ENCODE results near the gene CTNNBIP1. TPM values are rescaled to one million over a fixed set of nuclear protein-coding genes. Genes with fewer than 3 reads are reported as not detected.

CTNNBIP1 gene
- total RNA-seq, 1 experiment from 2014 or later, result 31.3 TPM

- intact Hi-C loops (cut with micrococcal nuclease), result no loop called here
These were observed 28.2 kb downstream of the CTNNBIP1 start for GRCh38 chr1:9881838-9882249.

GRCh38 chr1:9878404-9878803 is 31.7 kb downstream of the CTNNBIP1 start:
- Histone ChIP-seq H3K27ac (ENCODE audit: low read depth, low read length) (peak overlapping the region; percentile 17), H3K4me3 (replicated peaks in 1 of 2; ENCODE audit: low read depth in 1 of 2, low read length in 2 of 2) (peak overlapping the region in 1 of 2 experiments; percentile 36; a peak in 1 of 4 replicates), H3K27me3 (ENCODE audit: insufficient read depth, low read length) (no peaks in the 10 kb centered on the region), H3K9me2 (ENCODE audit: insufficient read depth) (no peaks in the 10 kb centered on the region), H3K4me1 (ENCODE audit: control insufficient read depth in 1 of 2, insufficient read depth in 2 of 2, low read length in 2 of 2) (peaks cover 20 to 38% of the 10 kb centered on the region in 2 experiments), H3K9me3 (ENCODE audit: control insufficient read depth in 1 of 2, insufficient read depth in 1 of 2, low read depth in 1 of 2, low read length in 2 of 2) (no peaks in the 10 kb centered on the region), H3K4me2 (ENCODE audit: low read length) (peak overlapping the region; percentile 73), H3K9ac (ENCODE audit: low read length) (no peak overlapping the region), H3K79me2 (ENCODE audit: insufficient read depth, low read length) (no peaks in the 10 kb centered on the region), H2AFZ (ENCODE audit: low read depth, low read length, poor library complexity, severe bottlenecking) (no peak overlapping the region), H4K20me1 (ENCODE audit: insufficient read depth) (no peaks in the 10 kb centered on the region), H3K36me3 (ENCODE audit: control insufficient read depth in 1 of 2, insufficient read depth in 2 of 2, low read length in 2 of 2) (no peaks in the 10 kb centered on the region)
- intact Hi-C loops (cut with micrococcal nuclease), result loop anchor here (1.0 to 5.0 kb wide), 3 partner anchors 64 to 549 kb away; no protein-coding TSS in a partner anchor
- POLR2A ChIA-PET, result interaction anchor here (0.9 to 1.8 kb wide), 3 partner anchors 12 to 65 kb away, joined by 3 to 11 read pairs (median 4); partner anchors contain the start of genes LZIC and NMNAT1
- ATAC-seq (no peak), DNase-seq (ENCODE audit: low read depth, low spot score) (no peak)
- TF ChIP-seq ELF1 (IDR thresholded peaks at IDR 0.05; ENCODE audit: borderline replicate concordance, low read depth) (no peak), YY1 (IDR thresholded peaks at IDR 0.05; ENCODE audit: extremely low read depth, insufficient replicate concordance, low read depth, low read length) (no peak), CBX3 (IDR thresholded peaks at IDR 0.05; ENCODE audit: low read depth) (no peak), RAD21 (IDR thresholded peaks at IDR 0.05; ENCODE audit: low read depth) (no peak), EZH2 (IDR thresholded peaks at IDR 0.05) (no peak), SRF (IDR thresholded peaks at IDR 0.05; ENCODE audit: low read depth) (no peak), EGR1 (IDR thresholded peaks at IDR 0.05; ENCODE audit: low read depth) (no peak)
- RAD21 ChIA-PET (ENCODE audit: low non-redundant PET in 1 of 2, low total read pairs in 2 of 2, uncharacterized antibody in 2 of 2, unreplicated experiment in 2 of 2), result interaction anchor here (0.5 to 1.8 kb wide), 4 partner anchors 32 to 275 kb away, joined by 3 to 13 read pairs (median 6); partner anchors contain the start of gene CTNNBIP1 (in 1 of the 2)
- BruUV-seq (replicated peaks), result no TSS peak
- CTCF ChIA-PET, result interaction anchor here (0.8 to 2.7 kb wide), 7 partner anchors 9 to 274 kb away, joined by 3 to 15 read pairs (median 4); partner anchors contain the start of genes LZIC and NMNAT1

More at GRCh38 chr1:9881838-9882249, 28.2 kb downstream of the CTNNBIP1 start:
- Histone ChIP-seq H3K79me2 (ENCODE audit: insufficient read depth, low read length) (no peaks in the 10 kb centered on the region), H2AFZ (ENCODE audit: low read depth, low read length, poor library complexity, severe bottlenecking) (no peak overlapping the region), H3K27me3 (ENCODE audit: insufficient read depth, low read length) (no peaks in the 10 kb centered on the region), H3K4me3 (replicated peaks in 1 of 2; ENCODE audit: low read depth in 1 of 2, low read length in 2 of 2) (no peak overlapping the region), H4K20me1 (ENCODE audit: insufficient read depth) (no peaks in the 10 kb centered on the region), H3K27ac (ENCODE audit: low read depth, low read length) (no peak overlapping the region), H3K9me3 (ENCODE audit: control insufficient read depth in 1 of 2, insufficient read depth in 1 of 2, low read depth in 1 of 2, low read length in 2 of 2) (no peaks in the 10 kb centered on the region), H3K4me2 (ENCODE audit: low read length) (peak overlapping the region; percentile 53), H3K4me1 (ENCODE audit: control insufficient read depth in 1 of 2, insufficient read depth in 2 of 2, low read length in 2 of 2) (peaks cover 25 to 45% of the 10 kb centered on the region in 2 experiments), H3K9ac (ENCODE audit: low read length) (peak overlapping the region; percentile 33), H3K9me2 (ENCODE audit: insufficient read depth) (no peaks in the 10 kb centered on the region), H3K36me3 (ENCODE audit: control insufficient read depth in 1 of 2, insufficient read depth in 2 of 2, low read length in 2 of 2) (no peaks in the 10 kb centered on the region)
- BruUV-seq (replicated peaks), result no TSS peak
- no peak for ATAC-seq
- RAD21 ChIA-PET (ENCODE audit: low non-redundant PET in 1 of 2, low total read pairs in 2 of 2, uncharacterized antibody in 2 of 2, unreplicated experiment in 2 of 2), result no interaction called here
- DNase-seq (ENCODE audit: low read depth, low spot score), result no peak
- POLR2A ChIA-PET, result no interaction called here
- CTCF ChIA-PET, result no interaction called here
- TF ChIP-seq YY1 (IDR thresholded peaks at IDR 0.05; ENCODE audit: extremely low read depth, insufficient replicate concordance, low read depth, low read length), result no peak

Data from HCT116 (cell line).